ENCODE measurements around the gene PPT1. TPM values are rescaled to one million over a fixed set of nuclear protein-coding genes. Genes with fewer than 3 reads are reported as not detected.

PPT1 gene
- total and polyA plus RNA-seq, 2 of the 13 experiments (the other 11 are each of a cell fraction or from before 2014, with no cell fraction given): 129 TPM

DNA sequence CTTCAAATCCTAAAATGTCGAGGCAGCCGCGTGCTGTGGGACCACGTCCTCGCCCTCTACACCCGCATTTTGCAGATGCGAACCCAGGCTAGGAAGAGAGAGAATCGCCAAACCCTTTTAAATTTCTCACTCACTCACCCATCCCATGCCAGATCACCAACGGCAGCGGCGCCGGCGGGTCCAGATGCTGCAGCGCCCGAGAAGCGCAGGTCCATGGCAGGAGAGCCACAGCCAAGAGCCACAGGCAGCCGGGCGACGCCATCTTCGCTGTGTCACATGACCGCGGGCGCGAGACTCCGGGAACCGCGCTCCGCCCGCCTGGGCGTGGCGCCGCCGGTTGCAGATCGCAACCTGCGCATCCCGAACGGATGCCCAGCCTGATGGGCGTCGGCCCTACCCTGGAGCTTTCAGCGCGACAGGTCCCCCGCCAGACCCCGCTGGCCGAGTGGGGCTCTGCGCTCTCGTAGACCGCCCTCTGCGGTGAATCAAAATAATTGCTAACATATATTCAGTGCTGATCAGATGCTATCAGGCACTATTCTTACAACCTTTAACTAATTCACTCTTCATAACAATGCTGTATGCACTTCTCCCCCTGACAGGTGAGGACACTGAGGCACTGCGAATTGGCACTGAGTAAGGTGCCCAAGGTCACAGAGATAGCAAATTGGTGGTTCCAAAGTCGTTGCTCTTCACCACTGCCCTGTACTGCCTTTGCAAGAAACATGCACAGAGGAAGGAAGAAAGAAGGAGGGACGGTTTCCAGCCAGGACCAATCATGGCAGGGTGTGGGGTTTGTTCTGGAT, at the start of gene PPT1 (continued):
- TF ChIP-seq, protein P1, sequence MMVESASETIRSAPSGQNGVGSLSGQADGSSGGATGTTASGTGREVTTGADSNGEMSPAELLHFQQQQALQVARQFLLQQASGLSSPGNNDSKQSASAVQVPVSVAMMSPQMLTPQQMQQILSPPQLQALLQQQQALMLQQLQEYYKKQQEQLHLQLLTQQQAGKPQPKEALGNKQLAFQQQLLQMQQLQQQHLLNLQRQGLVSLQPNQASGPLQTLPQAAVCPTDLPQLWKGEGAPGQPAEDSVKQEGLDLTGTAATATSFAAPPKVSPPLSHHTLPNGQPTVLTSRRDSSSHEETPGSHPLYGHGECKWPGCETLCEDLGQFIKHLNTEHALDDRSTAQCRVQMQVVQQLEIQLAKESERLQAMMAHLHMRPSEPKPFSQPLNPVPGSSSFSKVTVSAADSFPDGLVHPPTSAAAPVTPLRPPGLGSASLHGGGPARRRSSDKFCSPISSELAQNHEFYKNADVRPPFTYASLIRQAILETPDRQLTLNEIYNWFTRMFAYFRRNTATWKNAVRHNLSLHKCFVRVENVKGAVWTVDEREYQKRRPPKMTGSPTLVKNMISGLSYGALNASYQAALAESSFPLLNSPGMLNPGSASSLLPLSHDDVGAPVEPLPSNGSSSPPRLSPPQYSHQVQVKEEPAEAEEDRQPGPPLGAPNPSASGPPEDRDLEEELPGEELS (CRISPR knock-in tag; IDR thresholded peaks at IDR 0.05): no peak
- TF ChIP-seq, protein P2, sequence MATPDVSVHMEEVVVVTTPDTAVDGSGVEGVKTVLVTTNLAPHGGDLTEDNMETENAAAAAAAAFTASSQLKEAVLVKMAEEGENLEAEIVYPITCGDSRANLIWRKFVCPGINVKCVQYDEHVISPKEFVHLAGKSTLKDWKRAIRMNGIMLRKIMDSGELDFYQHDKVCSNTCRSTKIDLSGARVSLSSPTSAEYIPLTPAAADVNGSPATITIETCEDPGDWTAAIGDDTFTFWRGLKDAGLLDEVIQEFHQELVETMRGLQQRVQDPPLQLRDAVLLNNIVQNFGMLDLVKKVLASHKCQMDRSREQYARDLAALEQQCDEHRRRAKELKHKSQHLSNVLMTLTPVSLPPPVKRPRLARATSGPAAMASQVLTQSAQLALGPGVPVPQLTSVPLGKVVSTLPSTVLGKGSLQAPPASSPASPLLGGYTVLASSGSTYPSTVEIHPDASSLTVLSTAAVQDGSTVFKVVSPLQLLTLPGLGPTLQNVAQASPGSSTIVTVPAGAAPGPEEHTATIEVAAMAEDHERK (CRISPR knock-in tag; IDR thresholded peaks at IDR 0.05; ENCODE audit: low read depth): 0 out of 2 replicates have a peak, but pooled peaks have one; percentile 43
- TF ChIP-seq ATF7-NPFF (CRISPR knock-in tag; IDR thresholded peaks at IDR 0.05; ENCODE audit: low read depth) (peak; percentile 88), ZSCAN31 (CRISPR knock-in tag; IDR thresholded peaks at IDR 0.05; ENCODE audit: low read depth) (peak; percentile 68; the same call in 1 of the 2 replicates), TBX2 (CRISPR knock-in tag; IDR thresholded peaks at IDR 0.05; ENCODE audit: borderline replicate concordance) (peak; percentile 74; the same call in 1 of the 2 replicates), HNF4A (CRISPR knock-in tag; IDR thresholded peaks at IDR 0.05) (no peak), AKAP8 (CRISPR knock-in tag; IDR thresholded peaks at IDR 0.05) (no peak), AGO1 (IDR thresholded peaks at IDR 0.05; ENCODE audit: low read depth, low read length, poor library complexity, severe bottlenecking) (peak; percentile 26), CBX1 (IDR thresholded peaks at IDR 0.05; ENCODE audit: low read depth) (no peak), DR1 (CRISPR knock-in tag; IDR thresholded peaks at IDR 0.05) (no peak), ZNF33B (CRISPR knock-in tag; IDR thresholded peaks at IDR 0.05) (0 out of 2 replicates have a peak, but pooled peaks have one; percentile 39), NFE2 (CRISPR knock-in tag; IDR thresholded peaks at IDR 0.05) (no peak), NFKB2 (CRISPR knock-in tag; IDR thresholded peaks at IDR 0.05; ENCODE audit: borderline replicate concordance) (peak; percentile 95; the same call in 1 of the 2 replicates), ZNF670 (CRISPR knock-in tag; IDR thresholded peaks at IDR 0.05; ENCODE audit: borderline replicate concordance) (peak; percentile 81; the same call in 1 of the 2 replicates), CREB1 (IDR thresholded peaks at IDR 0.05) (no peak; the same call in 1 of the 2 replicates), CREB1 (CRISPR knock-in tag; IDR thresholded peaks at IDR 0.05) (0 out of 2 replicates have a peak, but pooled peaks have one; percentile 12), FOXC1 (CRISPR knock-in tag; IDR thresholded peaks at IDR 0.05; ENCODE audit: borderline replicate concordance) (peak; percentile 87; the same call in 1 of the 2 replicates), YY1 (IDR thresholded peaks at IDR 0.05; ENCODE audit: insufficient read depth, insufficient replicate concordance, low read depth, low read length) (peak; percentile 96), ZIK1 (CRISPR knock-in tag; IDR thresholded peaks at IDR 0.05; ENCODE audit: borderline replicate concordance, low read depth) (peak; percentile 84; the same call in 1 of the 2 replicates), ZNF614 (CRISPR knock-in tag; IDR thresholded peaks at IDR 0.05; ENCODE audit: borderline replicate concordance) (peak; percentile 85; the same call in 1 of the 2 replicates), SKI (IDR thresholded peaks at IDR 0.05; ENCODE audit: partially characterized antibody) (no peak), ZNF572 (CRISPR knock-in tag; IDR thresholded peaks at IDR 0.05) (no peak)
- TF ChIP-seq, protein P3, sequence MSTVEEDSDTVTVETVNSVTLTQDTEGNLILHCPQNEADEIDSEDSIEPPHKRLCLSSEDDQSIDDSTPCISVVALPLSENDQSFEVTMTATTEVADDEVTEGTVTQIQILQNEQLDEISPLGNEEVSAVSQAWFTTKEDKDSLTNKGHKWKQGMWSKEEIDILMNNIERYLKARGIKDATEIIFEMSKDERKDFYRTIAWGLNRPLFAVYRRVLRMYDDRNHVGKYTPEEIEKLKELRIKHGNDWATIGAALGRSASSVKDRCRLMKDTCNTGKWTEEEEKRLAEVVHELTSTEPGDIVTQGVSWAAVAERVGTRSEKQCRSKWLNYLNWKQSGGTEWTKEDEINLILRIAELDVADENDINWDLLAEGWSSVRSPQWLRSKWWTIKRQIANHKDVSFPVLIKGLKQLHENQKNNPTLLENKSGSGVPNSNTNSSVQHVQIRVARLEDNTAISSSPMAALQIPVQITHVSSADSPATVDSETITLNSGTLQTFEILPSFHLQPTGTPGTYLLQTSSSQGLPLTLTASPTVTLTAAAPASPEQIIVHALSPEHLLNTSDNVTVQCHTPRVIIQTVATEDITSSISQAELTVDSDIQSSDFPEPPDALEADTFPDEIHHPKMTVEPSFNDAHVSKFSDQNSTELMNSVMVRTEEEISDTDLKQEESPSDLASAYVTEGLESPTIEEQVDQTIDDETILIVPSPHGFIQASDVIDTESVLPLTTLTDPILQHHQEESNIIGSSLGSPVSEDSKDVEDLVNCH (CRISPR knock-in tag; IDR thresholded peaks at IDR 0.05): no peak
- TF ChIP-seq, protein P4, sequence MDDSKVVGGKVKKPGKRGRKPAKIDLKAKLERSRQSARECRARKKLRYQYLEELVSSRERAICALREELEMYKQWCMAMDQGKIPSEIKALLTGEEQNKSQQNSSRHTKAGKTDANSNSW (CRISPR knock-in tag; IDR thresholded peaks at IDR 0.05; ENCODE audit: borderline replicate concordance): peak; percentile 82; the same call in 1 of the 2 replicates
